ENCODE data around the gene VIM. TPM values are rescaled to one million over a fixed set of nuclear protein-coding genes. Genes with fewer than 3 reads are reported as not detected.
A peak's percentile ranks its signal among the peaks of the same experiment; 100 is the strongest.

Gene VIM
- total RNA-seq, 1 experiment from 2014 or later = 7.2 TPM

- H3K27ac ChIP-seq (ENCODE audit: low read depth, low read length) = peak within 1 kb of the TSS; percentile 74
- H3K4me2 ChIP-seq (ENCODE audit: low read length) = peak within 1 kb of the TSS; percentile 84
- ATAC-seq = peak; percentile 99
- no peaks in the 10 kb centered on the region for H3K36me3 ChIP-seq (ENCODE audit: control insufficient read depth in 1 of 2, insufficient read depth in 2 of 2, low read length in 2 of 2)
- peak within 1 kb of the TSS; percentile 34 for H2AFZ ChIP-seq (ENCODE audit: low read depth, low read length, poor library complexity, severe bottlenecking)
- TF ChIP-seq REST (IDR thresholded peaks at IDR 0.05; ENCODE audit: low read depth) = no peak
- TF ChIP-seq POLR2AphosphoS5 (IDR thresholded peaks at IDR 0.05; ENCODE audit: low read depth, low read length) = peak; percentile 90
- TF ChIP-seq ZFX (IDR thresholded peaks at IDR 0.05) = peak; percentile 100
- peak; percentile 69 for TF ChIP-seq SIN3A (IDR thresholded peaks at IDR 0.05; ENCODE audit: low read depth)
- TF ChIP-seq RAD21 (IDR thresholded peaks at IDR 0.05; ENCODE audit: low read depth) = peak; percentile 54; the same call in 1 of the 2 replicates
- TF ChIP-seq CBX3 (IDR thresholded peaks at IDR 0.05; ENCODE audit: low read depth) = peak; percentile 83
- peak; percentile 73 for TF ChIP-seq YY1 (IDR thresholded peaks at IDR 0.05; ENCODE audit: extremely low read depth, insufficient replicate concordance, low read depth, low read length)
- TF ChIP-seq JUND (IDR thresholded peaks at IDR 0.05) = no peak
- peak; percentile 28 for TF ChIP-seq TCF7L2 (IDR thresholded peaks at IDR 0.05; ENCODE audit: borderline replicate concordance, extremely low read depth, insufficient read depth, insufficient read length)
- peak; percentile 78 for TF ChIP-seq EGR1 (IDR thresholded peaks at IDR 0.05; ENCODE audit: low read depth)
- TF ChIP-seq, protein P1, sequence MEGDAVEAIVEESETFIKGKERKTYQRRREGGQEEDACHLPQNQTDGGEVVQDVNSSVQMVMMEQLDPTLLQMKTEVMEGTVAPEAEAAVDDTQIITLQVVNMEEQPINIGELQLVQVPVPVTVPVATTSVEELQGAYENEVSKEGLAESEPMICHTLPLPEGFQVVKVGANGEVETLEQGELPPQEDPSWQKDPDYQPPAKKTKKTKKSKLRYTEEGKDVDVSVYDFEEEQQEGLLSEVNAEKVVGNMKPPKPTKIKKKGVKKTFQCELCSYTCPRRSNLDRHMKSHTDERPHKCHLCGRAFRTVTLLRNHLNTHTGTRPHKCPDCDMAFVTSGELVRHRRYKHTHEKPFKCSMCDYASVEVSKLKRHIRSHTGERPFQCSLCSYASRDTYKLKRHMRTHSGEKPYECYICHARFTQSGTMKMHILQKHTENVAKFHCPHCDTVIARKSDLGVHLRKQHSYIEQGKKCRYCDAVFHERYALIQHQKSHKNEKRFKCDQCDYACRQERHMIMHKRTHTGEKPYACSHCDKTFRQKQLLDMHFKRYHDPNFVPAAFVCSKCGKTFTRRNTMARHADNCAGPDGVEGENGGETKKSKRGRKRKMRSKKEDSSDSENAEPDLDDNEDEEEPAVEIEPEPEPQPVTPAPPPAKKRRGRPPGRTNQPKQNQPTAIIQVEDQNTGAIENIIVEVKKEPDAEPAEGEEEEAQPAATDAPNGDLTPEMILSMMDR (IDR thresholded peaks at IDR 0.05 in 2 of 3, conservative IDR thresholded peaks at IDR 0.05 in 1 of 3; ENCODE audit: borderline replicate concordance in 1 of 3, insufficient read depth in 1 of 3, low read depth in 2 of 3, low read length in 2 of 3) = peak in 1 of 3 experiments; percentile 17; a peak in 1 of 6 replicates
- TF ChIP-seq, protein P2, sequence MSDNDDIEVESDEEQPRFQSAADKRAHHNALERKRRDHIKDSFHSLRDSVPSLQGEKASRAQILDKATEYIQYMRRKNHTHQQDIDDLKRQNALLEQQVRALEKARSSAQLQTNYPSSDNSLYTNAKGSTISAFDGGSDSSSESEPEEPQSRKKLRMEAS (IDR thresholded peaks at IDR 0.05) = peak; percentile 88
- TF ChIP-seq, protein P3, sequence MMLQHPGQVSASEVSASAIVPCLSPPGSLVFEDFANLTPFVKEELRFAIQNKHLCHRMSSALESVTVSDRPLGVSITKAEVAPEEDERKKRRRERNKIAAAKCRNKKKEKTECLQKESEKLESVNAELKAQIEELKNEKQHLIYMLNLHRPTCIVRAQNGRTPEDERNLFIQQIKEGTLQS (IDR thresholded peaks at IDR 0.05) = no peak
- peak; percentile 75 for TF ChIP-seq SP1 (IDR thresholded peaks at IDR 0.05; ENCODE audit: low read depth)
- TF ChIP-seq POLR2A (IDR thresholded peaks at IDR 0.05; ENCODE audit: borderline replicate concordance, extremely low read depth, insufficient read depth, insufficient read length) = peak; percentile 65
- TF ChIP-seq, protein P4, sequence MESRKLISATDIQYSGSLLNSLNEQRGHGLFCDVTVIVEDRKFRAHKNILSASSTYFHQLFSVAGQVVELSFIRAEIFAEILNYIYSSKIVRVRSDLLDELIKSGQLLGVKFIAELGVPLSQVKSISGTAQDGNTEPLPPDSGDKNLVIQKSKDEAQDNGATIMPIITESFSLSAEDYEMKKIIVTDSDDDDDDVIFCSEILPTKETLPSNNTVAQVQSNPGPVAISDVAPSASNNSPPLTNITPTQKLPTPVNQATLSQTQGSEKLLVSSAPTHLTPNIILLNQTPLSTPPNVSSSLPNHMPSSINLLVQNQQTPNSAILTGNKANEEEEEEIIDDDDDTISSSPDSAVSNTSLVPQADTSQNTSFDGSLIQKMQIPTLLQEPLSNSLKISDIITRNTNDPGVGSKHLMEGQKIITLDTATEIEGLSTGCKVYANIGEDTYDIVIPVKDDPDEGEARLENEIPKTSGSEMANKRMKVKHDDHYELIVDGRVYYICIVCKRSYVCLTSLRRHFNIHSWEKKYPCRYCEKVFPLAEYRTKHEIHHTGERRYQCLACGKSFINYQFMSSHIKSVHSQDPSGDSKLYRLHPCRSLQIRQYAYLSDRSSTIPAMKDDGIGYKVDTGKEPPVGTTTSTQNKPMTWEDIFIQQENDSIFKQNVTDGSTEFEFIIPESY (IDR thresholded peaks at IDR 0.05; ENCODE audit: extremely low read depth, insufficient replicate concordance, low read length) = no peak
- no peak for TF ChIP-seq ZNF274 (IDR thresholded peaks at IDR 0.05; ENCODE audit: low read depth, low read length)
- no peaks in the 10 kb centered on the region for H3K9me2 ChIP-seq (ENCODE audit: insufficient read depth)
- H3K79me2 ChIP-seq (ENCODE audit: insufficient read depth, low read length) = 0 out of 2 replicates have a peak, but pooled peaks cover 3% of the 10 kb centered on the region
- peaks cover 5 to 14% of the 10 kb centered on the region in 2 experiments for H3K4me1 ChIP-seq (ENCODE audit: control insufficient read depth in 1 of 2, insufficient read depth in 2 of 2, low read length in 2 of 2)
- BruUV-seq (replicated peaks) = no TSS peak
- peak; percentile 69 for DNase-seq (ENCODE audit: low read depth, low spot score)
- peak within 1 kb of the TSS; percentile 68 to 85 for H3K4me3 ChIP-seq (replicated peaks in 1 of 2; ENCODE audit: low read depth in 1 of 2, low read length in 2 of 2)
- RAD21 ChIA-PET (ENCODE audit: low non-redundant PET in 1 of 2, low total read pairs in 2 of 2, uncharacterized antibody in 2 of 2, unreplicated experiment in 2 of 2) = no interaction called here
- intact Hi-C loops (cut with micrococcal nuclease) = loop anchor here (1.0 kb wide), 1 partner anchor 29 kb away; no protein-coding TSS in a partner anchor
- no peaks in the 10 kb centered on the region for H4K20me1 ChIP-seq (ENCODE audit: insufficient read depth)
- H3K9ac ChIP-seq (ENCODE audit: low read length) = peak within 1 kb of the TSS; percentile 76
- POLR2A ChIA-PET = interaction anchor here (0.9 to 2.0 kb wide), 8 partner anchors 12 to 384 kb away, joined by 3 to 28 read pairs (median 3); partner anchors contain the start of gene RSU1
- CTCF ChIA-PET = interaction anchor here (1.5 kb wide), 1 partner anchor 30 kb away, joined by 12 read pairs; no protein-coding TSS in a partner anchor
- H3K27me3 ChIP-seq (ENCODE audit: insufficient read depth, low read length) = no peaks in the 10 kb centered on the region
- H3K9me3 ChIP-seq (ENCODE audit: control insufficient read depth in 1 of 2, insufficient read depth in 1 of 2, low read depth in 1 of 2, low read length in 2 of 2) = no peaks in the 10 kb centered on the region
Measured at GRCh38 chr10:17200912-17201793, 26.9 kb upstream of the VIM start, which contains the start of gene TRDMT1. Gene TRDMT1 (minus strand): TSS chr10:17201672. CDS start chr10:17201634, 38 bp downstream.

Data from HCT116 (cell line).